ENCODE measurements around the gene DGCR8. TPM values are rescaled to one million over a fixed set of nuclear protein-coding genes. Genes with fewer than 3 reads are reported as not detected.

DGCR8 gene
- total and polyA plus RNA-seq, 2 experiments from 2014 or later: 14.0 to 28.7 TPM

GRCh38 chr22:20080445-20080775 lies 369 bp downstream of the DGCR8 start:
- Histone ChIP-seq H4K20me1 (ENCODE audit: insufficient read depth) (peaks cover 9% of the 10 kb centered on the region; the same call in 1 of the 2 replicates), H3K4me1 (ENCODE audit: insufficient read depth) (peaks cover 7% of the 10 kb centered on the region), H3F3A (ENCODE audit: insufficient read depth) (peaks cover 22% of the 10 kb centered on the region), H3K9me3 (ENCODE audit: low read depth) (no peaks in the 10 kb centered on the region), H3K79me2 (ENCODE audit: insufficient read depth) (peaks cover 50% of the 10 kb centered on the region), H3K36me3 (ENCODE audit: low read depth) (no peaks in the 10 kb centered on the region), H3K27ac (peak overlapping the region; percentile 85), H3K4me3 (peak overlapping the region; percentile 79), H3K4me2 (ENCODE audit: unreplicated experiment) (peak overlapping the region; percentile 83), H3K9me2 (ENCODE audit: insufficient read depth) (no peaks in the 10 kb centered on the region), H2AFZ (peak overlapping the region; percentile 61; the same call in 1 of the 2 replicates), H3K9ac (peak overlapping the region; percentile 92), H3K27me3 (replicated peaks; ENCODE audit: insufficient read depth) (no peaks in the 10 kb centered on the region)
- in situ Hi-C loops (cut with MboI): no loop called here
- WGBS, 2 experiments (ENCODE audit: low coverage in 1 of 2, low lambda C conversion rate in 2 of 2, missing lambda C conversion rate in 2 of 2): 2 to 5% methylated on average over 7 to 24 of the region's 34 CpGs
- TF ChIP-seq EZH2phosphoT487 (IDR thresholded peaks at IDR 0.05; ENCODE audit: insufficient read depth, low read depth) (no peak), EZH2 (IDR thresholded peaks at IDR 0.05; ENCODE audit: insufficient read depth, poor library complexity, severe bottlenecking) (no peak)
- DNase-seq: peak; percentile 80

- Histone ChIP-seq H3K9me3 (ENCODE audit: low read depth) (no peaks in the 10 kb centered on the region), H3K79me2 (ENCODE audit: insufficient read depth) (peaks cover 56% of the 10 kb centered on the region), H3F3A (ENCODE audit: insufficient read depth) (peaks cover 22% of the 10 kb centered on the region), H3K4me1 (ENCODE audit: insufficient read depth) (peaks cover 7% of the 10 kb centered on the region), H3K9me2 (ENCODE audit: insufficient read depth) (no peaks in the 10 kb centered on the region), H4K20me1 (ENCODE audit: insufficient read depth) (peaks cover 9% of the 10 kb centered on the region; the same call in 1 of the 2 replicates), H3K4me2 (ENCODE audit: unreplicated experiment) (peak overlapping the region; percentile 83), H3K36me3 (ENCODE audit: low read depth) (no peaks in the 10 kb centered on the region; the same call in 1 of the 2 replicates), H3K27ac (peak overlapping the region; percentile 85), H3K4me3 (peak overlapping the region; percentile 79), H2AFZ (peak overlapping the region; percentile 61; the same call in 1 of the 2 replicates), H3K9ac (peak overlapping the region; percentile 92), H3K27me3 (replicated peaks; ENCODE audit: insufficient read depth) (no peaks in the 10 kb centered on the region)
- TF ChIP-seq EZH2 (IDR thresholded peaks at IDR 0.05; ENCODE audit: insufficient read depth, poor library complexity, severe bottlenecking): no peak
- TF ChIP-seq EZH2phosphoT487 (IDR thresholded peaks at IDR 0.05; ENCODE audit: insufficient read depth, low read depth): no peak
- peak; percentile 90 for DNase-seq
- in situ Hi-C loops (cut with MboI): no loop called here
- WGBS, 2 experiments (ENCODE audit: low coverage in 1 of 2, low lambda C conversion rate in 2 of 2, missing lambda C conversion rate in 2 of 2): 1% methylated on average over 27 of the region's 27 CpGs
These were observed 974 bp downstream of the DGCR8 start for GRCh38 chr22:20080776-20081654.

GRCh38 chr22:20083157-20083890 lies 3.3 kb downstream of the DGCR8 start:
- no peak overlapping the region for H3K4me2 ChIP-seq (ENCODE audit: unreplicated experiment)
- no peak overlapping the region for H2AFZ ChIP-seq
- H3K36me3 ChIP-seq (ENCODE audit: low read depth): peaks cover 2% of the 10 kb centered on the region; the same call in 1 of the 2 replicates
- TF ChIP-seq EZH2 (IDR thresholded peaks at IDR 0.05; ENCODE audit: insufficient read depth, poor library complexity, severe bottlenecking): no peak
- no peak for TF ChIP-seq EZH2phosphoT487 (IDR thresholded peaks at IDR 0.05; ENCODE audit: insufficient read depth, low read depth)
- peaks cover 9% of the 10 kb centered on the region; the same call in 1 of the 2 replicates for H4K20me1 ChIP-seq (ENCODE audit: insufficient read depth)
- in situ Hi-C loops (cut with MboI): no loop called here
- H3K4me1 ChIP-seq (ENCODE audit: insufficient read depth): peaks cover 7% of the 10 kb centered on the region
- DNase-seq: no peak
- H3K27me3 ChIP-seq (replicated peaks; ENCODE audit: insufficient read depth): no peaks in the 10 kb centered on the region
- peaks cover 17% of the 10 kb centered on the region for H3F3A ChIP-seq (ENCODE audit: insufficient read depth)
- H3K4me3 ChIP-seq: no peak overlapping the region
- peak overlapping the region; percentile 9; the same call in 1 of the 2 replicates for H3K9ac ChIP-seq
- peaks cover 80% of the 10 kb centered on the region for H3K79me2 ChIP-seq (ENCODE audit: insufficient read depth)
- 0 out of 2 replicates have a peak overlapping the region, but pooled peaks have one; percentile 17 for H3K27ac ChIP-seq
- WGBS, 2 experiments (ENCODE audit: low coverage in 1 of 2, low lambda C conversion rate in 2 of 2, missing lambda C conversion rate in 2 of 2): 82 to 85% methylated on average over 10 of the region's 10 CpGs
- no peaks in the 10 kb centered on the region for H3K9me2 ChIP-seq (ENCODE audit: insufficient read depth)
- H3K9me3 ChIP-seq (ENCODE audit: low read depth): no peaks in the 10 kb centered on the region

GRCh38 chr22:20083891-20084546 lies 4.0 kb downstream of the DGCR8 start:
- H3K9ac ChIP-seq: 0 out of 2 replicates have a peak overlapping the region, but pooled peaks have one; percentile 9
- peaks cover 9% of the 10 kb centered on the region for H4K20me1 ChIP-seq (ENCODE audit: insufficient read depth)
- H3K9me3 ChIP-seq (ENCODE audit: low read depth): no peaks in the 10 kb centered on the region
- H3K36me3 ChIP-seq (ENCODE audit: low read depth): peaks cover 8% of the 10 kb centered on the region; the same call in 1 of the 2 replicates
- no peak overlapping the region for H3K4me3 ChIP-seq
- no peak overlapping the region for H3K4me2 ChIP-seq (ENCODE audit: unreplicated experiment)
- 57 to 61% methylated on average over 10 of the region's 10 CpGs for WGBS, 2 experiments (ENCODE audit: low coverage in 1 of 2, low lambda C conversion rate in 2 of 2, missing lambda C conversion rate in 2 of 2)
- no peaks in the 10 kb centered on the region for H3K9me2 ChIP-seq (ENCODE audit: insufficient read depth)
- H2AFZ ChIP-seq: no peak overlapping the region
- no peak for DNase-seq
- peaks cover 7% of the 10 kb centered on the region for H3K4me1 ChIP-seq (ENCODE audit: insufficient read depth)
- H3K27me3 ChIP-seq (replicated peaks; ENCODE audit: insufficient read depth): no peaks in the 10 kb centered on the region
- TF ChIP-seq EZH2phosphoT487 (IDR thresholded peaks at IDR 0.05; ENCODE audit: insufficient read depth, low read depth) (no peak), EZH2 (IDR thresholded peaks at IDR 0.05; ENCODE audit: insufficient read depth, poor library complexity, severe bottlenecking) (no peak)
- peaks cover 86% of the 10 kb centered on the region for H3K79me2 ChIP-seq (ENCODE audit: insufficient read depth)
- in situ Hi-C loops (cut with MboI): no loop called here
- H3K27ac ChIP-seq: no peak overlapping the region
- H3F3A ChIP-seq (ENCODE audit: insufficient read depth): peaks cover 17% of the 10 kb centered on the region

Data from GM23248 (cell line).